22Rv1 (cell line): ENCODE results near the gene IPO11.
"Not testable (repeated sequence)": the region's sequence is repeated elsewhere in the genome, so short reads cannot be mapped to it uniquely, and the experiment has no call there.

Experiments used
- H3K27ac ChIP-seq: fragments of 450-650 bp; 2 replicates; pipeline ENCODE4 v1.5.1; 2017
- CTCF ChIP-seq: fragments of 450-650 bp; IDR thresholded peaks from 2 replicates; pipeline ENCODE4 v1.5.1; 2017; ENCODE audit warnings: mild to moderate bottlenecking
- ZFX ChIP-seq: fragments of 450-650 bp; IDR thresholded peaks from 2 replicates; pipeline ENCODE4 v1.6.1; 2017; ENCODE audit warnings: antibody characterized with exemption, borderline replicate concordance

The IPO11 gene

GRCh38 chr5:62509806-62510205 lies 97.2 kb downstream of the IPO11 start:
- TF ChIP-seq ZFX, result no peak
- H3K27ac ChIP-seq, result no peak overlapping the region

GRCh38 chr5:62513085-62513484 lies 100.5 kb downstream of the IPO11 start:
- H3K27ac ChIP-seq, result not testable (repeated sequence)

GRCh38 chr5:62514510-62515119 lies 102.1 kb downstream of the IPO11 start:
- H3K27ac ChIP-seq, result no peak overlapping the region
- TF ChIP-seq ZFX (no peak), CTCF (no peak)

GRCh38 chr5:62520812-62521211 lies 108.2 kb downstream of the IPO11 start:
- H3K27ac ChIP-seq, result not testable (repeated sequence)

GRCh38 chr5:62521319-62521718 lies 108.8 kb downstream of the IPO11 start:
- TF ChIP-seq CTCF, result no peak
- no peak for TF ChIP-seq ZFX
- no peak overlapping the region for H3K27ac ChIP-seq

- no peak for TF ChIP-seq ZFX
- TF ChIP-seq CTCF, result no peak
- H3K27ac ChIP-seq, result no peak overlapping the region
Measured at GRCh38 chr5:62522811-62523210, 110.2 kb downstream of the IPO11 start.

GRCh38 chr5:62533597-62533996 lies 121.0 kb downstream of the IPO11 start:
- H3K27ac ChIP-seq, result no peak overlapping the region
- TF ChIP-seq ZFX (no peak), CTCF (no peak)

- no peak for TF ChIP-seq ZFX
- TF ChIP-seq CTCF, result no peak
Measured at GRCh38 chr5:62534461-62535236, 122.1 kb downstream of the IPO11 start.

GRCh38 chr5:62536232-62536631 lies 123.7 kb downstream of the IPO11 start:
- H3K27ac ChIP-seq, result no peak overlapping the region
- no peak for TF ChIP-seq ZFX
- no peak for TF ChIP-seq CTCF

More at GRCh38 chr5:62534461-62535236, 122.1 kb downstream of the IPO11 start:
- H3K27ac ChIP-seq, result no peak overlapping the region
